Medulla oblongata (tissue), 1 donor: ENCODE measurements around the gene GASK1A.
"Not testable (repeated sequence)": the region's sequence is repeated elsewhere in the genome, so short reads cannot be mapped to it uniquely, and the experiment has no call there.

ENCODE experiments used
- DNase-seq: peaks from one replicate; pipeline ENCODE4 v3.0.0-alpha.2; 2015; ENCODE audit errors: extremely low spot score

GASK1A gene

GRCh38 chr3:42979044-42979972 is at the start of gene GASK1A:
TSS of gene GASK1A (plus strand) at chr3:42979311. CDS start at chr3:42979643, 332 bp downstream.
- DNase-seq = peak; percentile 67

GRCh38 chr3:42934111-42934510 is 45.0 kb upstream of the GASK1A start:
- no peak for DNase-seq

GRCh38 chr3:42934910-42935309 is 44.2 kb upstream of the GASK1A start:
- DNase-seq = no peak

GRCh38 chr3:42935472-42935871 is 43.6 kb upstream of the GASK1A start:
- DNase-seq = no peak

- DNase-seq = peak; percentile 16
Measured at GRCh38 chr3:42936157-42936981, 42.7 kb upstream of the GASK1A start.

GRCh38 chr3:42937334-42937733 is 41.8 kb upstream of the GASK1A start:
- no peak for DNase-seq

GRCh38 chr3:42942693-42943092 is 36.4 kb upstream of the GASK1A start:
- no peak for DNase-seq

- DNase-seq = no peak
Measured at GRCh38 chr3:42946050-42946449, 33.1 kb upstream of the GASK1A start.

GRCh38 chr3:42957573-42957972 is 21.5 kb upstream of the GASK1A start:
- DNase-seq = no peak

GRCh38 chr3:42960282-42960681 is 18.8 kb upstream of the GASK1A start:
- DNase-seq = no peak

- DNase-seq = no peak
Measured at GRCh38 chr3:42960786-42961185, 18.3 kb upstream of the GASK1A start.

GRCh38 chr3:42961633-42962032 is 17.5 kb upstream of the GASK1A start:
- DNase-seq = peak; percentile 80

GRCh38 chr3:42963269-42963668 is 15.8 kb upstream of the GASK1A start:
- no peak for DNase-seq

GRCh38 chr3:42964266-42964665 is 14.8 kb upstream of the GASK1A start:
- DNase-seq = no peak

GRCh38 chr3:42970557-42970956 is 8.6 kb upstream of the GASK1A start:
- no peak for DNase-seq

- DNase-seq = no peak
Measured at GRCh38 chr3:42970976-42971772, 7.9 kb upstream of the GASK1A start.

- not testable (repeated sequence) for DNase-seq
Measured at GRCh38 chr3:42974906-42975305, 4.2 kb upstream of the GASK1A start.

- no peak for DNase-seq
Measured at GRCh38 chr3:42975456-42975855, 3.7 kb upstream of the GASK1A start.

GRCh38 chr3:42975955-42976354 is 3.2 kb upstream of the GASK1A start:
- no peak for DNase-seq

- DNase-seq = no peak
Measured at GRCh38 chr3:42980209-42980608, 1.1 kb downstream of the GASK1A start.

- DNase-seq = no peak
Measured at GRCh38 chr3:42980909-42981308, 1.8 kb downstream of the GASK1A start.
